MCF 10A (cell line): ENCODE measurements around the gene TMEM135. TPM values are rescaled to one million over a fixed set of nuclear protein-coding genes. Genes with fewer than 3 reads are reported as not detected.

Experiments
- BruUV-seq: library from RNA; stranded (reverse); fragments of 400-500 nt; replicated peaks from 2 replicates; lab custom pipeline; 2021; lab: Mats Ljungman, UMichigan
- CTCF ChIA-PET: fragments of 300-600 bp; sonication (Branson Sonifier 250); formaldehyde crosslinking; extraction: SDS; loops from one replicate; lab custom pipeline; 2021; ENCODE audit warnings: antibody characterized with exemption, inconsistent platforms; lab: Yijun Ruan, JAX
- POLR2A ChIA-PET: fragments of 300-600, 350-650 bp; sonication (Branson Sonifier 250); formaldehyde crosslinking; extraction: SDS; loops from one replicate; lab custom pipeline; 2020; ENCODE audit warnings: antibody characterized with exemption, inconsistent platforms; lab: Yijun Ruan, JAX
- DNase-seq: peaks from one replicate; pipeline ENCODE4 v3.0.0-alpha.2; 2018; ENCODE audit not compliant: unreplicated experiment
- H3K27ac Mint-ChIP-seq: one replicate; pipeline ENCODE4 v1.8.0; 2022; ENCODE audit warnings: mild to moderate bottlenecking, low read depth, mixed read lengths; ENCODE audit not compliant: unreplicated experiment
- H3K27me3 Mint-ChIP-seq: one replicate; pipeline ENCODE4 v1.8.0; 2022; ENCODE audit warnings: mixed read lengths; ENCODE audit not compliant: insufficient read depth, unreplicated experiment
- H3K36me3 Mint-ChIP-seq: one replicate; pipeline ENCODE4 v1.8.0; 2022; ENCODE audit warnings: mild to moderate bottlenecking, moderate library complexity, mixed read lengths; ENCODE audit not compliant: insufficient read depth, unreplicated experiment
- H3K4me1 Mint-ChIP-seq: one replicate; pipeline ENCODE4 v1.8.0; 2022; ENCODE audit warnings: mixed read lengths; ENCODE audit not compliant: insufficient read depth, unreplicated experiment
- H3K4me3 Mint-ChIP-seq: one replicate; pipeline ENCODE4 v1.8.0; 2022; ENCODE audit warnings: mild to moderate bottlenecking, moderate library complexity, mixed read lengths; ENCODE audit not compliant: unreplicated experiment
- H3K9me3 Mint-ChIP-seq: one replicate; pipeline ENCODE4 v1.8.0; 2022; ENCODE audit warnings: mixed read lengths; ENCODE audit not compliant: unreplicated experiment
- intact Hi-C: fragments of 100-400 bp; cut with micrococcal nuclease; formaldehyde crosslinking; loops from 2 replicates; pipeline ENCODE4 v1.14.1; 2022
- total RNA-seq: library from RNA; stranded (reverse); gene quantifications from 2 replicates; pipeline ENCODE4 v1.2.3, GENCODE V29; 2022
- TF ChIP-seq, protein P1 (sequence below): fragments of 200-600 bp; IDR thresholded peaks from one replicate; pipeline ENCODE4 v1.8.0; 2022; ENCODE audit warnings: antibody characterized with exemption, mild to moderate bottlenecking; ENCODE audit not compliant: unreplicated experiment

Gene TMEM135
- total RNA-seq, 1 experiment from 2014 or later = 10.7 TPM

DNA sequence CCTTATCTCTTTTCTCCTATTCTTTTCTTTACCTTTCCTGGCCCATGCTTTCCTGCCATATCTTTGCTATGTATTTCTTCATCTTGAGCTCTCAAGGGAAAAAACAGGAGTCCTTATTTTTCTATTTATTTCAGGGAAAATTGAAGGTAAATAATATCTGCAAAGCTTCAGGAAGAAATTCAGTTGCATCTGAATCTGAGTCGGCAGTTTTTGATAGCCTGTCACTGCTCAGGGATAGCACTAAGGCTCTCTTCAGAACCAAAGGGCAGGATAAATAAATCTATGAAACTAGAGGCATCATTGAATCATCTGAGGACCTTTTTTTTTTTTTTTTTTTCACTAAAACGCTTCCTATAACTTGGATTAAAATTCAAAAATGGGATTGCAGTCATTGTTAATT is 288.9 kb downstream of the TMEM135 start:
- CTCF ChIA-PET = no interaction called here
- DNase-seq = no peak
- intact Hi-C loops = no loop called here
- Mint-ChIP-seq H3K4me3 (no peak overlapping the region), H3K27me3 (no peaks in the 10 kb centered on the region), H3K9me3 (no peaks in the 10 kb centered on the region), H3K27ac (no peak overlapping the region), H3K36me3 (peaks cover 25% of the 10 kb centered on the region), H3K4me1 (no peaks in the 10 kb centered on the region)
- TF ChIP-seq, protein P1, sequence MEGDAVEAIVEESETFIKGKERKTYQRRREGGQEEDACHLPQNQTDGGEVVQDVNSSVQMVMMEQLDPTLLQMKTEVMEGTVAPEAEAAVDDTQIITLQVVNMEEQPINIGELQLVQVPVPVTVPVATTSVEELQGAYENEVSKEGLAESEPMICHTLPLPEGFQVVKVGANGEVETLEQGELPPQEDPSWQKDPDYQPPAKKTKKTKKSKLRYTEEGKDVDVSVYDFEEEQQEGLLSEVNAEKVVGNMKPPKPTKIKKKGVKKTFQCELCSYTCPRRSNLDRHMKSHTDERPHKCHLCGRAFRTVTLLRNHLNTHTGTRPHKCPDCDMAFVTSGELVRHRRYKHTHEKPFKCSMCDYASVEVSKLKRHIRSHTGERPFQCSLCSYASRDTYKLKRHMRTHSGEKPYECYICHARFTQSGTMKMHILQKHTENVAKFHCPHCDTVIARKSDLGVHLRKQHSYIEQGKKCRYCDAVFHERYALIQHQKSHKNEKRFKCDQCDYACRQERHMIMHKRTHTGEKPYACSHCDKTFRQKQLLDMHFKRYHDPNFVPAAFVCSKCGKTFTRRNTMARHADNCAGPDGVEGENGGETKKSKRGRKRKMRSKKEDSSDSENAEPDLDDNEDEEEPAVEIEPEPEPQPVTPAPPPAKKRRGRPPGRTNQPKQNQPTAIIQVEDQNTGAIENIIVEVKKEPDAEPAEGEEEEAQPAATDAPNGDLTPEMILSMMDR = no peak
- POLR2A ChIA-PET = interaction anchor here (0.6 kb wide), 1 partner anchor 144 kb away, joined by 3 read pairs; no protein-coding TSS in a partner anchor
- no TSS peak for BruUV-seq

DNA sequence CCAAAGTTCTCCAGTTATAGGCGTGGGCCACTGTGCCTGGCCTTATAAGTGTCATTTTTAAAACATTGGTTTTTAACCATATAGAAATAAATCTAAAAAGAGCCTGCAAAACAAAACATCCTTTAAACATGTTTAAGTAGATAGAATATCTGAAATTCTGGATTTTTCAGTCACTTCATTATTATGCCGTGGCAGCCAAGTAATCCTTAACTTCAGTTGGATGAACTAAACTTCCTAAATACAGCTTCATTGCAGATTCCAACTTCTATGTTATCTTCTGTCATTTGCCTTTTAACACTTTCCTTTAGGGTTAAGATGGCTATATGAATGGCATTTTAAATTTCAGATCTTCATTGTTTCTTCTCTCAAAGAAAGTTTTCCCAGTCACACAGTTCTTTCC is 291.4 kb downstream of the TMEM135 start:
- CTCF ChIA-PET = interaction anchor here (0.6 to 1.5 kb wide), 4 partner anchors 24 to 459 kb away, joined by 3 to 4 read pairs (median 4); no protein-coding TSS in a partner anchor
- Mint-ChIP-seq H3K27me3 (no peaks in the 10 kb centered on the region), H3K4me3 (no peak overlapping the region), H3K9me3 (no peaks in the 10 kb centered on the region), H3K4me1 (no peaks in the 10 kb centered on the region), H3K27ac (no peak overlapping the region), H3K36me3 (peaks cover 16% of the 10 kb centered on the region)
- TF ChIP-seq, protein P1 = no peak
- POLR2A ChIA-PET = no interaction called here
- DNase-seq = no peak
- BruUV-seq = no TSS peak
- intact Hi-C loops = no loop called here

DNA sequence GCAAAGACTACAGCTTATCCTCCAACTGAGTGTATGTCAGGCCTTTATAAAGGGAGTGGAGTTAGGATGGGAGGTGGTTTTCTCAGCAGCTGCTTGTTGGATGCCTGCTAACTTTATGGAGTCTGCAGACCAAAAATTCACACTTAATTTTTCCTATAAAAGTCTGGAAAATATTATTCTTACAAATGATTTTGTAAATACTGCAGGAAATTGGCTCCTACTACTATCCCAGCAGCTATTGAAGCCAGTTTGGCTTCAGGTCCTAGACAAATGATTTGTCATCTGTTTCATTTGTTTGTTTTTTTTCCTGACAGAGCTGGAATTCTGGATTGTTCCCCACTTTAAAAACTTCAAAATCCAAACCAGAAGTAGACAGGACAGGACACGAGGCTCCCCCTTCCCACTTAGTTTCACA is 292.5 kb downstream of the TMEM135 start:
- intact Hi-C loops = no loop called here
- BruUV-seq = no TSS peak
- Mint-ChIP-seq H3K9me3 (no peaks in the 10 kb centered on the region), H3K27me3 (no peaks in the 10 kb centered on the region), H3K4me1 (no peaks in the 10 kb centered on the region), H3K27ac (no peak overlapping the region), H3K36me3 (peaks cover 16% of the 10 kb centered on the region), H3K4me3 (no peak overlapping the region)
- ChIA-PET POLR2A (no interaction called here), CTCF (interaction anchor here (0.7 to 1.5 kb wide), 5 partner anchors 23 to 460 kb away, joined by 3 to 4 read pairs (median 4); no protein-coding TSS in a partner anchor)
- TF ChIP-seq, protein P1 = no peak
- DNase-seq = no peak

DNA sequence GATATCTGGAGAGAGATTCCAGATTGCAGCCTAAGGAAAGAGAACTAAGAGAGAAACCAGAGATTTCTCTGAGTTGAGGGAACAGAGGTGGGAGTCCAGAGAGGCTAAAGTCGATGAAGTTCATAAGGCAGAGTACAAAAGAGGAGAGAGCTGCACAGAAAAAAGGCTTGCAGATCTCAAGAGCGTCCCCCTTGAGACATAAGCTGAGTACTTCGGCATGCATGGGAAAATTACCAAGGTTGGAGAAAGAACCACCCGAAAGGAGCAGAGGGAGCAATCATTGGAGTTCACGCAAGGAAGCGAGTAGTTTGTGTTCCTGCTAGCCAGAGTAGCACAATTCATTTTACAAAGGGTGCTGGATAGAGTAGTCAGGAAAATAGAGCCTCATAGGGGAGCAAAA is 293.5 kb downstream of the TMEM135 start:
- Mint-ChIP-seq H3K27me3 (no peaks in the 10 kb centered on the region), H3K36me3 (peaks cover 16% of the 10 kb centered on the region), H3K4me1 (no peaks in the 10 kb centered on the region), H3K9me3 (no peaks in the 10 kb centered on the region), H3K27ac (no peak overlapping the region), H3K4me3 (no peak overlapping the region)
- POLR2A ChIA-PET = interaction anchor here (0.6 kb wide), 1 partner anchor 1907 kb away, joined by 3 read pairs; no protein-coding TSS in a partner anchor
- DNase-seq = no peak
- no TSS peak for BruUV-seq
- intact Hi-C loops = no loop called here
- TF ChIP-seq, protein P1 = no peak
- CTCF ChIA-PET = interaction anchor here (1.0 to 1.5 kb wide), 3 partner anchors 21 to 392 kb away, joined by 3 to 6 read pairs (median 4); no protein-coding TSS in a partner anchor
